Mesenchymal stem cell (in vitro differentiated cells and primary cell): Measurements from ENCODE around the gene RGS12.

Experiments used
- DNase-seq: peaks from one replicate; pipeline ENCODE4 v3.0.0-alpha.2; 2013
- H2AFZ ChIP-seq: one replicate; pipeline ENCODE4 v1.6.1; 2013; ENCODE audit warnings: low read depth, mild to moderate bottlenecking, control low read depth, inconsistent platforms, low read length, moderate library complexity
- H2AK5ac ChIP-seq: 2 replicates; pipeline ENCODE4 v1.6.1; 2013; ENCODE audit warnings: low read length, moderate library complexity, mild to moderate bottlenecking, inconsistent platforms; ENCODE audit not compliant: severe bottlenecking
- H2BK120ac ChIP-seq: one replicate; pipeline ENCODE4 v1.6.1; 2013; ENCODE audit warnings: low read depth, mild to moderate bottlenecking, inconsistent platforms, low read length, moderate library complexity
- H2BK12ac ChIP-seq, 2 experiments: one replicate each; pipeline ENCODE4 v1.6.1; 2013; ENCODE audit warnings: inconsistent platforms in 2 of 2, low read length in 2 of 2, mild to moderate bottlenecking in 2 of 2, moderate library complexity in 2 of 2, control low read depth in 1 of 2
- H2BK15ac ChIP-seq: one replicate; pipeline ENCODE4 v1.6.1; 2013; ENCODE audit warnings: mild to moderate bottlenecking, low read depth, inconsistent platforms; ENCODE audit not compliant: poor library complexity, severe bottlenecking
- H2BK5ac ChIP-seq: 2 replicates; pipeline ENCODE4 v1.6.1; 2013; ENCODE audit warnings: low read depth, mild to moderate bottlenecking, low read length, control low read depth, inconsistent platforms; ENCODE audit not compliant: poor library complexity, severe bottlenecking
- H3K14ac ChIP-seq, 2 experiments: one replicate each; pipeline ENCODE4 v1.6.1; 2013; ENCODE audit warnings: inconsistent platforms in 2 of 2, low read length in 2 of 2, control low read depth in 1 of 2, mild to moderate bottlenecking in 1 of 2, moderate library complexity in 1 of 2
- H3K18ac ChIP-seq, 2 experiments: one replicate each; pipeline ENCODE4 v1.6.1; 2013; ENCODE audit warnings: inconsistent platforms in 2 of 2, low read length in 2 of 2, control low read depth in 1 of 2, low read depth in 1 of 2, mild to moderate bottlenecking in 1 of 2
- H3K23ac ChIP-seq, 2 experiments: one replicate each; pipeline ENCODE4 v1.6.1; 2013; ENCODE audit warnings: inconsistent platforms in 2 of 2, low read length in 2 of 2, mild to moderate bottlenecking in 2 of 2, moderate library complexity in 2 of 2, control low read depth in 1 of 2
- H3K27ac ChIP-seq: 2 replicates; pipeline ENCODE4 v1.5.1; 2013; ENCODE audit warnings: mild to moderate bottlenecking, moderate library complexity, low read length, control low read depth, inconsistent platforms; ENCODE audit not compliant: poor library complexity, severe bottlenecking
- H3K27me3 ChIP-seq, 2 experiments: 2 replicates each; pipeline versions ENCODE4 v1.6.1 to v1.7.0; 2013; ENCODE audit warnings: low read length in 2 of 2, mild to moderate bottlenecking in 2 of 2, moderate library complexity in 2 of 2, control low read depth in 1 of 2, inconsistent platforms in 1 of 2; ENCODE audit not compliant: control insufficient read depth in 1 of 2, insufficient read depth in 1 of 2
- H3K36me3 ChIP-seq, 2 experiments: 2 replicates each; pipeline versions ENCODE4 v1.6.1 to v1.7.0; 2013; ENCODE audit warnings: low read length in 2 of 2, control low read depth in 1 of 2, inconsistent platforms in 1 of 2, low read depth in 1 of 2, mild to moderate bottlenecking in 1 of 2; ENCODE audit not compliant: insufficient read depth in 2 of 2, control insufficient read depth in 1 of 2
- H3K4ac ChIP-seq, 2 experiments: one replicate each; pipeline ENCODE4 v1.6.1; 2013; ENCODE audit warnings: inconsistent platforms in 2 of 2, low read length in 2 of 2, mild to moderate bottlenecking in 2 of 2, moderate library complexity in 2 of 2, control low read depth in 1 of 2, low read depth in 1 of 2
- H3K4me1 ChIP-seq: 2 replicates; pipeline ENCODE4 v1.6.1; 2013; ENCODE audit warnings: low read depth, low read length, control low read depth; ENCODE audit not compliant: control insufficient read depth, insufficient read depth
- H3K4me2 ChIP-seq: 2 replicates; pipeline ENCODE4 v1.6.1; 2013; ENCODE audit warnings: low read length, mild to moderate bottlenecking, inconsistent platforms; ENCODE audit not compliant: poor library complexity, severe bottlenecking
- H3K4me3 ChIP-seq, 2 experiments: 2 replicates each; pipeline versions ENCODE4 v1.5.1 to v1.7.0; 2013; ENCODE audit warnings: low read length in 2 of 2, mild to moderate bottlenecking in 2 of 2, control low read depth in 1 of 2, low read depth in 1 of 2; ENCODE audit not compliant: insufficient read depth in 1 of 2
- H3K79me1 ChIP-seq: replicated peaks from 2 replicates; pipeline ENCODE4 v1.6.1; 2013; ENCODE audit warnings: mild to moderate bottlenecking, control low read depth, low read length, inconsistent platforms; ENCODE audit not compliant: poor library complexity, severe bottlenecking
- H3K9ac ChIP-seq: 2 replicates; pipeline ENCODE4 v1.7.0; 2013; ENCODE audit warnings: mild to moderate bottlenecking, low read length, moderate library complexity
- H3K9me3 ChIP-seq: 2 replicates; pipeline ENCODE4 v1.7.0; 2013; ENCODE audit warnings: mild to moderate bottlenecking, low read length; ENCODE audit not compliant: control insufficient read depth
- H4K8ac ChIP-seq: one replicate; pipeline ENCODE4 v1.6.1; 2013; ENCODE audit warnings: inconsistent platforms, mild to moderate bottlenecking, low read length, moderate library complexity
- H4K91ac ChIP-seq: one replicate; pipeline ENCODE4 v1.6.1; 2013; ENCODE audit warnings: mild to moderate bottlenecking, low read length, inconsistent platforms
- WGBS: methylation state at CpG from one replicate; pipeline ENCODE4 v1.1.7; 2013; ENCODE audit warnings: mixed read lengths; 5-methylcytosine and 5-hydroxymethylcytosine counted together

The RGS12 gene

GRCh38 chr4:3334316-3334715 is 41.5 kb downstream of the RGS12 start:
- Histone ChIP-seq H3K36me3 (peaks cover 0 to 3% of the 10 kb centered on the region in 2 experiments), H3K4ac (no peak overlapping the region), H3K18ac (no peak overlapping the region), H3K4me2 (no peak overlapping the region), H3K9ac (no peak overlapping the region), H3K79me1 (peaks cover 42% of the 10 kb centered on the region), H2AK5ac (no peak overlapping the region), H2BK12ac (no peak overlapping the region), H4K91ac (no peak overlapping the region), H3K4me1 (peaks cover 5% of the 10 kb centered on the region), H3K4me3 (no peak overlapping the region), H2AFZ (no peak overlapping the region), H2BK120ac (no peak overlapping the region), H3K27ac (no peak overlapping the region), H3K23ac (no peak overlapping the region), H3K9me3 (no peaks in the 10 kb centered on the region), H2BK15ac (no peak overlapping the region), H2BK5ac (no peak overlapping the region), H4K8ac (no peak overlapping the region), H3K14ac (no peak overlapping the region), H3K27me3 (no peaks in the 10 kb centered on the region)
- WGBS: 95% methylated on average over 2 of the region's 3 CpGs
- DNase-seq: no peak

GRCh38 chr4:3335385-3335784 is 42.6 kb downstream of the RGS12 start:
- Histone ChIP-seq H3K4me3 (no peak overlapping the region), H3K27me3 (no peaks in the 10 kb centered on the region), H3K79me1 (peaks cover 38% of the 10 kb centered on the region), H3K4me2 (no peak overlapping the region), H3K23ac (no peak overlapping the region), H3K18ac (no peak overlapping the region), H3K36me3 (peaks cover 0 to 3% of the 10 kb centered on the region in 2 experiments), H2BK12ac (no peak overlapping the region), H2BK15ac (no peak overlapping the region), H4K8ac (no peak overlapping the region), H2BK5ac (no peak overlapping the region), H2AK5ac (no peak overlapping the region), H3K4me1 (peaks cover 5% of the 10 kb centered on the region), H2AFZ (no peak overlapping the region), H2BK120ac (no peak overlapping the region), H4K91ac (no peak overlapping the region), H3K9ac (no peak overlapping the region), H3K9me3 (no peaks in the 10 kb centered on the region), H3K27ac (no peak overlapping the region), H3K14ac (no peak overlapping the region), H3K4ac (no peak overlapping the region)
- DNase-seq: no peak
- WGBS: 98% methylated on average over 10 of the region's 10 CpGs

- no peak overlapping the region for H3K4me2 ChIP-seq
- H3K14ac ChIP-seq: no peak overlapping the region
- no peak overlapping the region for H3K27ac ChIP-seq
- H3K9ac ChIP-seq: no peak overlapping the region
- H4K8ac ChIP-seq: no peak overlapping the region
- peaks cover 5% of the 10 kb centered on the region for H3K4me1 ChIP-seq
- DNase-seq: no peak
- H2AFZ ChIP-seq: no peak overlapping the region
- no peak overlapping the region for H2BK120ac ChIP-seq
- no peak overlapping the region for H2AK5ac ChIP-seq
- H3K23ac ChIP-seq: no peak overlapping the region
- no peak overlapping the region for H4K91ac ChIP-seq
- H2BK5ac ChIP-seq: no peak overlapping the region
- no peak overlapping the region for H2BK15ac ChIP-seq
- no peaks in the 10 kb centered on the region for H3K27me3 ChIP-seq
- WGBS: 82% methylated on average over 7 of the region's 7 CpGs
- peaks cover 39% of the 10 kb centered on the region for H3K79me1 ChIP-seq
- H2BK12ac ChIP-seq: no peak overlapping the region
- H3K9me3 ChIP-seq: no peaks in the 10 kb centered on the region
- no peak overlapping the region for H3K4me3 ChIP-seq
- H3K4ac ChIP-seq: no peak overlapping the region
- no peak overlapping the region for H3K18ac ChIP-seq
- H3K36me3 ChIP-seq: peaks cover 0 to 3% of the 10 kb centered on the region in 2 experiments
Observed at GRCh38 chr4:3335982-3336381, 43.2 kb downstream of the RGS12 start.

GRCh38 chr4:3336382-3337356 is 43.8 kb downstream of the RGS12 start:
- Histone ChIP-seq H2BK15ac (no peak overlapping the region), H3K36me3 (peaks cover 0 to 2% of the 10 kb centered on the region in 2 experiments), H4K8ac (no peak overlapping the region), H3K23ac (no peak overlapping the region), H3K79me1 (peaks cover 37% of the 10 kb centered on the region), H3K14ac (no peak overlapping the region), H4K91ac (no peak overlapping the region), H2BK12ac (no peak overlapping the region), H2BK5ac (no peak overlapping the region), H3K4ac (no peak overlapping the region), H3K27ac (no peak overlapping the region), H2BK120ac (no peak overlapping the region), H3K4me1 (peaks cover 6% of the 10 kb centered on the region), H3K4me3 (no peak overlapping the region), H2AK5ac (no peak overlapping the region), H3K4me2 (no peak overlapping the region), H3K27me3 (no peaks in the 10 kb centered on the region), H2AFZ (no peak overlapping the region), H3K18ac (no peak overlapping the region), H3K9ac (no peak overlapping the region), H3K9me3 (no peaks in the 10 kb centered on the region)
- DNase-seq: no peak
- over 99% methylated on average over 11 of the region's 14 CpGs for WGBS
